Mucosa of descending colon (tissue), 3 donors: ENCODE results near the gene FAM81A. TPM values are rescaled to one million over a fixed set of nuclear protein-coding genes. Genes with fewer than 3 reads are reported as not detected.
"Not testable (repeated sequence)": the region's sequence is repeated elsewhere in the genome, so short reads cannot be mapped to it uniquely, and the experiment has no call there.

Experiments used
- ATAC-seq: fragments of 200-7000 bp; cut with Tn5 transposase; one replicate; pipeline ENCODE4 v1.9.1; 2020; ENCODE audit warnings: mild to moderate bottlenecking, moderate library complexity
- DNase-seq, 3 donors: peaks; one replicate each; pipeline ENCODE4 v3.0.0-alpha.2; 2020
- H3K36me3 ChIP-seq: fragments of 200-600 bp; one replicate; pipeline ENCODE4 v1.8.0; 2021; ENCODE audit warnings: low read depth, mild to moderate bottlenecking
- H3K4me1 ChIP-seq: fragments of 200-600 bp; one replicate; pipeline ENCODE4 v1.8.0; 2021; ENCODE audit warnings: low read depth, mild to moderate bottlenecking
- H3K4me3 ChIP-seq: fragments of 200-600 bp; one replicate; pipeline ENCODE4 v1.8.0; 2021; ENCODE audit warnings: mild to moderate bottlenecking
- H3K9me3 ChIP-seq: fragments of 200-600 bp; one replicate; pipeline ENCODE4 v1.8.0; 2021; ENCODE audit warnings: mild to moderate bottlenecking
- CTCF ChIP-seq: fragments of 200-600 bp; IDR thresholded peaks from one replicate; pipeline ENCODE4 v1.8.0; 2022; ENCODE audit warnings: antibody characterized with exemption, mild to moderate bottlenecking
- intact Hi-C, 2 donors: fragments of 100-400 bp; cut with DNase I in 1 of 2; cut with micrococcal nuclease in 1 of 2; formaldehyde crosslinking; loops; one replicate each; pipeline versions ENCODE4 v1.11.0 to v1.11.1; 2022; cut with DNase I, micrococcal nuclease
- total RNA-seq, 3 donors: library from RNA; stranded (reverse); fragmentation: NEBNext Ultra II Directional in 2 of 3; extraction: Animal tissue kit (Norgen Biotek cat#: 25700) in 2 of 3; gene quantifications; one replicate each; pipeline versions ENCODE4 v1.2.1 to v1.2.4, GENCODE V29; 2021 to 2023
- donor health status: DM: no; HTN: no; CAD: no; lungs with moderate emphysema.
- donor health status: DM: no; HTN: no; CAD: no.
- donor health status: DM: no; HTN: yes; CAD: no.

Gene FAM81A
- total RNA-seq, 3 donors from 2014 or later: 4.1 to 10.3 (median 9.7) TPM

- Histone ChIP-seq H3K9me3 (no peaks in the 10 kb centered on the region), H3K4me1 (peaks cover 22% of the 10 kb centered on the region), H3K36me3 (no peaks in the 10 kb centered on the region), H3K4me3 (no peak overlapping the region)
- intact Hi-C loops: no loop called here
- TF ChIP-seq CTCF: no peak
- ATAC-seq (peak; percentile 6), DNase-seq (no peak)
These were observed 24.4 kb upstream of the FAM81A start for GRCh38 chr15:59413577-59413976.

GRCh38 chr15:59416816-59417215, 21.2 kb upstream of the FAM81A start:
- intact Hi-C loops: no loop called here
- no peaks in the 10 kb centered on the region for H3K9me3 ChIP-seq
- ATAC-seq: no peak
- no peaks in the 10 kb centered on the region for H3K36me3 ChIP-seq
- no peak for DNase-seq
- TF ChIP-seq CTCF: no peak
- peaks cover 9% of the 10 kb centered on the region for H3K4me1 ChIP-seq
- H3K4me3 ChIP-seq: no peak overlapping the region

- ATAC-seq (no peak), DNase-seq (no peak)
- Histone ChIP-seq H3K4me3 (no peak overlapping the region), H3K36me3 (no peaks in the 10 kb centered on the region), H3K9me3 (no peaks in the 10 kb centered on the region), H3K4me1 (no peaks in the 10 kb centered on the region)
- no peak for TF ChIP-seq CTCF
- intact Hi-C loops: no loop called here
These were observed 18.8 kb upstream of the FAM81A start for GRCh38 chr15:59419170-59419569.

GRCh38 chr15:59420108-59420507, 17.9 kb upstream of the FAM81A start:
- no peak overlapping the region for H3K4me3 ChIP-seq
- no peaks in the 10 kb centered on the region for H3K4me1 ChIP-seq
- no peaks in the 10 kb centered on the region for H3K36me3 ChIP-seq
- ATAC-seq: no peak
- H3K9me3 ChIP-seq: no peaks in the 10 kb centered on the region
- no peak for TF ChIP-seq CTCF
- DNase-seq: no peak
- intact Hi-C loops: no loop called here

- intact Hi-C loops: no loop called here
- no peaks in the 10 kb centered on the region for H3K4me1 ChIP-seq
- DNase-seq (no peak), ATAC-seq (no peak)
- no peaks in the 10 kb centered on the region for H3K36me3 ChIP-seq
- H3K4me3 ChIP-seq: no peak overlapping the region
- no peak for TF ChIP-seq CTCF
- no peaks in the 10 kb centered on the region for H3K9me3 ChIP-seq
These were observed 16.9 kb upstream of the FAM81A start for GRCh38 chr15:59420986-59421618.

- no peak for TF ChIP-seq CTCF
- Histone ChIP-seq H3K4me3 (no peak overlapping the region), H3K36me3 (no peaks in the 10 kb centered on the region), H3K4me1 (no peaks in the 10 kb centered on the region), H3K9me3 (peaks cover 5% of the 10 kb centered on the region)
- intact Hi-C loops: no loop called here
- ATAC-seq (peak; percentile 65), DNase-seq (no peak)
These were observed 13.4 kb upstream of the FAM81A start for GRCh38 chr15:59424616-59425015.

- DNase-seq, H3K4me1 ChIP-seq, intact Hi-C loops, H3K36me3 ChIP-seq, H3K9me3 ChIP-seq, ATAC-seq, H3K4me3 ChIP-seq: not testable (repeated sequence)
These were observed 9.1 kb upstream of the FAM81A start for GRCh38 chr15:59428898-59429297.
